ENCODE data around the gene CDC42SE1.

Gene CDC42SE1

DNA sequence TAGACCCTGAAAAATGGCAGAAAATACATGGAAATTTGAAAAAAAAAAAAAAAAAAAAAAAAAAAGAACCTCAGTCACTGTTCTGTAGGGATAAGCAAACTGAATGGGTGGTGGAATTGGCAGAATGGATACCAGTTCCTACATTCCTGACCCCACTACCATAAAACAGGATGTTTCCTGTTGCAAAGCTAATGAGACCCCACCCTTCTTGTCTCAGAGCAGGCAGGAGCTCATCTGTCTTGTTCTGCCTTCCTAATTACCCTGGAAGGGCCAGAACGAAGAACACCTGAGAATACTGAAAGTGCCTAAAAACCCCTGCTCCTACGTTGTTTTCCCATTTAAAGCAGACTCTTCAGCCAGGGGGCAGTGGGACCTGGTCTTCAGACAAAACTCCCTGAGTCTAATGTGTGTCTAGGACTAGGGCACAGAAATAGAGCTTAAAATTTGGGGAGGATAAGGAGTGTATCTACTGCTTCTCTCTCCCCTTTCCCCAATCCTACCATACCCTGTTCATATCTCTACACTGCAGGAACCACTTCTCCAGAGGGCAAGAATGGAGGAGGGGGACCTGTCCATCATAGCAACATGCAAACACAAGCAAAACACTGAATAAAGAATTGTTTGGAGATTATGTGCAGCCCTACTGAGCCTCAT is 7.9 kb downstream of the CDC42SE1 start:
- no peak for DNase-seq

DNA sequence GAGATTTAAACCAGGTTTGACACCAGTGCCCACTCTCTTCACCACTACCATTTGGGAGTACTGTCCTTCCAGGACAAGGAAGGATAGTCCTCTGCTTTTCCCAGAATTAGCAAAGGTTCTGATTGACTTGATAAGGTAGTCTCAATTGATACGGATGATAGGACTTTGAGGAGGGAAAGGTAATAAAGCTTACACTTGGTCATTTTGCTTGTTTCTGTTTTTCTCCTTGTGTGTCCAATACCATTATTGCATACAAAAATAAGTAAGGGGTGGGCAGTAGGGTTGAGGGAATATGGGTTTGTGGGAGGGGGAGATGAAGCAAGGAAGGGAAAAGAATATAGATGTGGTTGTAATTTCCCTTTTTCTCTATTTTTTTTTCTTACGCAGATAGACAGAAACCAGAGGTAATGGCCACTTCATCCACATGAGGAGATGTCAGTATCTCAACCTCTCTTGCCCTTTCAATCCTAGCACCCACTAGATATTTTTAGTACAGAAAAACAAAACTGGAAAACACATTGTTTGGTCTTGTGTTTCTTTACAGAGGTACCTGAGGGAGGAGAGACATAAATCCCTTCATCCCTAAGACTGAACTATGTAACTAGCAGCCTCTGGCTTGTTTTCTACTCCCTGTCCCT is 9.3 kb downstream of the CDC42SE1 start:
- no peak for DNase-seq

DNA sequence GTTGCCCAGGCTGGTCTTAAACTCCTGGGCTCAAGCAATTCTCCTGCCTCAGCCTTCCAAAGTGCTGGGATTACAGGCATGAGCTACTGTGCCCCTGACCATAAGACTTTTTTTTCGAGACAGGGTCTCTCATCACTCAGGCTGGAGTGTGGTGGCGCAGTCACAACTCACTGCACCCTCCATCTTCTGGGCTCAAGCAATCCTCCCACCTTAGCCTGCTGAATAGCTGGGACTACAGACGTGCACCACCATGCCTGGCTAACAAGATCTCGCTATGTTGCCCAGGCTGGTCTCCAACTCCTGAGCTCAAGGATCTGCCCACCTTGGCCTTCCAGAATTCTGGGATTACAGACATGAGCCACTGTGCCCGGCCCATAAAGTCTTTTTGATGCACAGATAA is 10.0 kb downstream of the CDC42SE1 start:
- no peak for DNase-seq

DNA sequence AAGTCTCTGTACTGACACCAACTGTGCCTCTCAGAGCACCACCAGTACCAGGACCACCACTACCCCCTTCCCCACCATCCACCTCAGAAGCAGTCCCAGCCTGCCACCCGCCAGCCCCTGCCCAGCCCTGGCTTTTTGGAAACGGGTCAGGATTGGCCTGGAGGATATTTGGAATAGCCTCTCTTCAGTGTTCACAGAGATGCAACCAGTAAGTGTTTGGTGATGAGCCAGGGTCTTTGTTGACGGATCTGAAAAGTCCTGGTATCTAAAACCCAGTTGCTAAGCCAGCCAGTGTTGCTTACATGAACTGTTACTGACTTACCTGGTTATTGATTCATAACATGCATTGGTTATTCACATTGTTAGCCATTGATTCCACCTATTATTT is 10.8 kb downstream of the CDC42SE1 start:
- no peak for DNase-seq

DNA sequence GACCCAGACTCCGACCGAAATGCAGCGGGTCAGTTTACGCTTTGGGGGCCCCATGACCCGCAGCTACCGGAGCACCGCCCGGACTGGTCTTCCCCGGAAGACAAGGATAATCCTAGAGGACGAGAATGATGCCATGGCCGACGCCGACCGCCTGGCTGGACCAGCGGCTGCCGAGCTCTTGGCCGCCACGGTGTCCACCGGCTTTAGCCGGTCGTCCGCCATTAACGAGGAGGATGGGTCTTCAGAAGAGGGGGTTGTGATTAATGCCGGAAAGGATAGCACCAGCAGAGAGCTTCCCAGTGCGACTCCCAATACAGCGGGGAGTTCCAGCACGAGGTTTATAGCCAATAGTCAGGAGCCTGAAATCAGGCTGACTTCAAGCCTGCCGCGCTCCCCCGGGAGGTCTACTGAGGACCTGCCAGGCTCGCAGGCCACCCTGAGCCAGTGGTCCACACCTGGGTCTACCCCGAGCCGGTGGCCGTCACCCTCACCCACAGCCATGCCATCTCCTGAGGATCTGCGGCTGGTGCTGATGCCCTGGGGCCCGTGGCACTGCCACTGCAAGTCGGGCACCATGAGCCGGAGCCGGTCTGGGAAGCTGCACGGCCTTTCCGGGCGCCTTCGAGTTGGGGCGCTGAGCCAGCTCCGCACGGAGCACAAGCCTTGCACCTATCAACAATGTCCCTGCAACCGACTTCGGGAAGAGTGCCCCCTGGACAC is 11.3 kb downstream of the CDC42SE1 start:
- DNase-seq = no peak

DNA sequence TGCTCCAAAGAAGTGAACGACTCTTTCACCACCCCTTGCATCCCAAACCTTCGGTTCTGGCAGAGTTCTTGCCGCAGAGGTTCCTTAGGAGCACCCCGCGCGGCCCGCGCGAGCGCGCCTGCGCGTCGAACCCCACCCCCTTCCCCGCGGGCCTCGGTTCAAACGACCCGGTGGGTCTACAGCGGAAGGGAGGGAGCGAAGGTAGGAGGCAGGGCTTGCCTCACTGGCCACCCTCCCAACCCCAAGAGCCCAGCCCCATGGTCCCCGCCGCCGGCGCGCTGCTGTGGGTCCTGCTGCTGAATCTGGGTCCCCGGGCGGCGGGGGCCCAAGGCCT is 11.9 kb downstream of the CDC42SE1 start, which contains the start of gene C1orf56:
Gene C1orf56 (plus strand): TSS at position 161 of the 334 bp plus-strand sequence. CDS start 97 bp downstream, at position 258.
- no peak for DNase-seq

DNA sequence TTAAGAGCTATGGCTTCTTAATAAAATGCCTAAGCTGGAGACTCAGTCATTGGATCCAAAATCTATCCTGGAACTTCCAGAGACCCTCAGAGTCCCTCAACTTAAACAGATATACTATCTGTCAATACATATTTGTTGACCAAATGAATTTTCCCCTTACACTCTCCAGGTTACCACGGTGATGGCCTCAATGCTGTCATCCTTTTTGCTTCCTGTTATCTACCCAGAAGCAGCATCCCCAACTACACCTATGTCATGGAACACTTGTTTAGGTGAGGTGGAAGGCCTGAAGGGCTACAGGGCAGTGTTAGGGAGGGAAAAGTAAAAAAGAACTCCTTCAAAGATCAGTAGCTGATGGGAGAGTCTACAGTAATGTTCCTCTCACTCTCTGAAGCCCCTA is 16.3 kb downstream of the CDC42SE1 start:
- DNase-seq = no peak

DNA sequence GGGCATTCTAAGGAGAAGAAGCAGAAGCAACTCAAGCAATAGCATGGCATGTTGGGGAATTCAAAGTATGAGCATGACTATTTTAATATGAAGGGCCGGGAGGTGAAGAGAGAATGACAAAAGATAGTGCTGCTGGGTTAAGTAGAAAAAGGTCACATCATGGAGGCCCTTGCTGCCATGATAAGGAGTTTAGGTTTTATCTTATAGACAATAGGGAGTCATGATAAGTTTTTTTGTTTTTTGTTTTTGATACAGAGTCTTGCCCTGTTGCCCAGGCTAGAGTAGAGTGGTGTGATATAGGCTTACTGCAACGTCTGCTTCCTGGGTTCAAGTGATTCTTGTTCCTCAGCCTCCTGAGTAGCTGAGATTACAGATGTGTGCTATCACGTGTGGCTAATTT is 19.9 kb downstream of the CDC42SE1 start:
- DNase-seq = no peak

DNA sequence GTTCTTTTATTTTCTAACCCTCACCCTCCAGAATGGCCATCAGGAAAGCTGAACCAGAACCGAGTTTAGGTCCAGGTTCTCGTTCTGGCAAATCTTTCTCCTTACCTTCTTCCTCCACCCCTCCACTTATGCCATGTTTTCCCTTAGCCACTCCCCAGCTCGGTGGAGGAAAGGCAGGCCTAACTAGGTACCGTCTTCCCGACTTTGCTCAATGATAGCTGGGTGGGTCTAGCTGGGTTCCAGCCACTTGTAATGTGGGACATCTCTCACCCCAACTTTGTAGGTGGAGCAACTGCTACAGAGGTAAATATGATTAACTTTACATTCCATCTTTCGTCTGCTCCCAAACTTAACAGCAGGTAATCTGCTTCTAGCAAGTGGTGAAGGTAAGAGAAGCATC is 22.4 kb downstream of the CDC42SE1 start:
- DNase-seq = no peak

DNA sequence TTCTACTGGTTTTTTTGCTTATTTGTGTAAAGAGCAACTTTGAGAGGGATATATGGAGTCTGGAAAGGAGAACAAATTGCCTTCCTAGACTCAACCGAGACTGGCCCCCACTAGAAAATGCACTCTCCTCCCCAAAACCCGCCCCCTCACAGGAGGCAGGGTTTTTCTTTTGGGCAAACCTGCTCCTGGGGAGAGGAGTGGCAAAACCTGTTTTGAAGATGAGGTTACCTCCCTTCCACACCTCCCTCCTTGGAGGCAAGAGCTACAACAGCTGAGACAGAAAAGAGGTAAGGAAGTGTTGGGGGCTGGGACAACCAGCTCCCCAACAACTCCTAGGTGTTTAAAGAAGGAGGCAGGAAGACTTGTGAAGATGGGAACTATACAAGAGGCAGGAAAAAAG is 23.1 kb downstream of the CDC42SE1 start, which contains the start of gene BNIPL:
Gene BNIPL (plus strand): TSS at position 231 of the 400 bp plus-strand sequence. CDS start 140 bp downstream, at position 371.
- DNase-seq = no peak

DNA sequence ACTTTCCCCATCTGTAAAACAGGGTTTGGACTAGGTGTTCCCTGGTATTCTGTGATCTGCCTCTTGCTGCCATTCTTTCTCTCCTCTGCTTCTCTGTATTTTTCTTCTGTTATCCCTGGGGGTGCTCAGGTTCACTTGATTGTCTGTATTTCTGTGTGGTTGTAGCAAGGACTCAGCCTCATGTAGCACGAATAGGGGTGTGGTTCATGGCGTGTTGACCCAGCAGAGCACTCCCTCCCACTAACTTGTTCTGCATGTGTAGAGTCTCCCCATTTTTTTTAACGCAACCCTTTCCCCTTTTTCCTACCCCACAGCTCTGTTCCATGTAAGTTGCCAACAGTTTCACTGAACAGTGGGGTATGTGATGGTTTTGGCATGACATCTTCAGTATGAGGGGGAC is 24.3 kb downstream of the CDC42SE1 start:
- no peak for DNase-seq

DNA sequence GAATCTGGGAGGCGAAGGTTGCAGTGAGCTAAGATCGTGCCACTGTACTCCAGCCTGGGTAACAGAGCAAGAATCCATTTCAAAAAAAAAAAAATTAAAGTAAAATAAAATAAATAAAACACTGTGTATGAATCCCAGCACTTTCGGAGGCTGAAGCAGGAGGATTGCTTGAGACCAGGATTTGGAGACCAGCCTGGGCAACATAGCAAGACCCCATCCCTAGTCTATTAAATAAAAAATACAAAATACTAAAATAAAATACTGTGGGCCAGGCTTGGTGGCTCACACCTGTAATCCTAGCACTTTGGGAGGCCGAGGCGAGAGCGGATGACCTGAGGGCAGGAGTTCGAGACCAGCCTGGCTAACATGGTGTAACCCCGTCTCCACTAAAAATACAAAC is 27.3 kb downstream of the CDC42SE1 start:
- DNase-seq = no peak

DNA sequence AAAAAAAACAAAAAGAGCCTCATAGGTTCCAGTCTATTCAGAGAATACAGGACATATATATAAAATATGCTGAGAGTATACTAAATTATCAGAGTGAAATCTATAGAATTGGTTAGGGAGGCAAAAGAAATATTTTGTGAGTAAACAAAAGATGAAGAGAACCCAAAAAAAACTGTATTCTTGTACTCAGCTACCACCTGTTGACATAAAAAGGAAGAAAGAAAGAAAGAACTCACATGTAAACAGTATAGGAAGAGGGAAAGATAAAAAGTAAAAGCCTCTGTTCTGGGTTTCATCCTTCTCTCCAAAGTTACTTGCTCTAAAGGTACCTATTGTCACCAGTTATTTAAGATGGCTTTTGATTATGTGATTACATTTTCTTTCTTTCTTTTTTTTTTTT is 33.0 kb downstream of the CDC42SE1 start:
- DNase-seq = no peak

DNA sequence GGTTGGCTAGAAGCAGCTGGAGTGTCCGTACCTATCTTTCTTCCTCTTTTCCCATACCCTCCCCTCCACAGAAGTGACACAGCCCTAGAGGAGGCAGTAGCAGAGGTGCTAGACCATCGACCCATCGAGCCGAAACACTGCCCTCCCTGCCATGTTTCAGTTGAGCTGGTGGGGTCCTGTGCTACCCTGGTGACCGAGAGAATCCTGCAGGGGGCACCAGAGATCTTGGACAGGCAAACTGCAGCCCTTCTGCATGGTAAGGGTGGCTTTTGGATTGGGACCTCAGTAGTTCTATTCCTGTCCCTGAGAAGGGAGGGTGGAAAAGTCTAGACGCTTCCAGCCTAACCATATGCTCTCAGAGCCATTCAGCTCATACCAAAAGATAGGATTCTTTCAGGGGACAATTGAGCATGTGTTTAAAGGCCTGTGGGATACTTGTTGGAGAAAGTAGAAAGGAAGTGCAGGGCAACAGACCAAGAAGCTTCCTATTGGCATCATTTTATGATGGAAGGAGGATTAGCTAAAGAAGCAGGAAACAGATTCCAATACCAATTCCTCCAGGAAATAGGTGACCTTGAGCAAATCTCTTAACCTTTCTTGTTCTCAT is 34.8 kb downstream of the CDC42SE1 start:
- DNase-seq = peak; percentile 61

DNA sequence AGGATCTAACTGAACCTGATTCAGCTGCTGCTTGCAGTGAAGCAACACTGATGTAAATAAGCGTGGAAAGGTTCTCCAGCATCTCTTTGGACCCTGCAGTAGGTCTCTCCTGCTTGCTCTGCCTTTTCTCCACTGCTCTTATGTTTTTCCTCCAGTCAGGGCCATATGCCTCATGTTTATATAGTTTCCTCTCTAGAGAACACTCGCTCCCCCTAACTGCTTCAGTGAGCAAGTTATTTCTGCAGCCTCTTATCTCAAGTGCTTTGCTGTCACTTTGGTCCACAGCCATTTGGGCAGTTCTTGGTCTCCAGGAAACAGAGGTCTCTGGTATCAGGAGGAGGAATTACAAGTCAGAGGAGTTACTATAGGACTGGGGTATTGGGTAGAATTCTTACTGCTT is 45.9 kb downstream of the CDC42SE1 start:
- no peak for DNase-seq

DNA sequence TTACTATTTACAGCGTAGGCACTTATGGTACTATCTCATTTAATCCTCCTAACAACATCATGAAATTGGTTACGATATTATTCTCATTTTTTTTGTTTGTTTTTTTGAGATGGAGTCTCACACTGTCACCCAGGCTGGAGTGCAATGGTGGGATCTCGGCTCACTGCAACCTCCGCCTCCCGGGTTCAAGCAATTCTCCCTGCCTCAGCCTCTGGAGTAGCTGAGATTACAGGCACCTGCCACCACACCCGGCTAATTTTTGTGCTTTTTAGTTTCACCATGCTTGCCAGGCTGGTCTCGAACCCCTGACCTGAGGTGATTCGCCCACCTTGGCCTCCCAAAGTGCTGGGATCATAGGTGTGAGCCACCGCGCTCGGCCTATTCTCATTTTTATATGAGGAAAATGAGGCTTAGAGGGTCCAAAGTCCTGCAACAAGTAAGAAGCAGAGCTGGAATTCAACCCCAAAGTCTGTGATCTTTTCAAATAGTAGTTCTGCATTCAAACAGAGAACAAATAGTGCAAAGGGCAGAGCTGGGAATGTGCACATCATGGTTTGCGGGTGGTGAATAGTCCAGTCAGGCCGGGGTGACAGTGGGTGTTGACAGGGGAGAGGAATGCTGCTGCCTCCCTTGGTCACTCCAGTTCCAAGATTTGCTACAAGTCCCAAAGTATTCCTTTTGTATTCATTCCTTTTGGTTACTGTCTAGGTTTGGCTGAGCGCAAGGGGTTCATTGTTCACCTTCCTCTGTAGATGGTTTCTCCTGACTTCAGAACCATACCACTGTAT is 46.5 kb downstream of the CDC42SE1 start:
- no peak for DNase-seq

DNA sequence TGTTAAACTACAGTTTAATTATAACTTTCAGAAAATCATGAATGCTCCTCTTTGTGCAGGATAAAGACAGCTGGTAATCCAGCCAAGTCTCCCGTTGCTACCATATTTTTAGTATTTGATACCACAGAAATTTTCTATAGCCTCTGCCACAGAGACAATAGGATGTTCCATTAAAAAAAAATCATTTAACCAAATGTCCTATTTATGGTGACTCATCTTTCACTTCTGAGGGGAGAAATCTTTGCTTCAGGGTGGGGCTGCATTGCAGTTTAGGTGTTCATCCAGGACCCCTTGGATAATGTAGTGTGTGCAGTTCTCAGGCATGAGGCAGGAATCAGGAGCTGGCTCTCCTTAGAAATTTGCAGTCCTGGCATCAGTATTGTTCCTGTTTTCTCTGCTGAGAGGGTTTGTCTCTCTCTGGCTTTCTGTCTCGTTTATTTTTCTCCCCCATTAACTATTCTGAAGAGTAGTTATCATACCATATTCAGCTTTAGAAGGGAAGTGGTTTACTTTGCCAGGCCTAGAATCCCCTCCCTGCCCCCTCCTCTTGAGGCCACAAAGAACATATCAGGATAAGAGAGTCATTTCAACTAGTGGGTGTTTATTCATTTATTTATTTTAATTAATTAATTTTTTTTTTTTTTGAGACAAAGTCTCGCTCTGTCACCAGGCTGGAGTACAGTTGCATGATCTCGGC is 48.1 kb downstream of the CDC42SE1 start:
- no peak for DNase-seq

DNA sequence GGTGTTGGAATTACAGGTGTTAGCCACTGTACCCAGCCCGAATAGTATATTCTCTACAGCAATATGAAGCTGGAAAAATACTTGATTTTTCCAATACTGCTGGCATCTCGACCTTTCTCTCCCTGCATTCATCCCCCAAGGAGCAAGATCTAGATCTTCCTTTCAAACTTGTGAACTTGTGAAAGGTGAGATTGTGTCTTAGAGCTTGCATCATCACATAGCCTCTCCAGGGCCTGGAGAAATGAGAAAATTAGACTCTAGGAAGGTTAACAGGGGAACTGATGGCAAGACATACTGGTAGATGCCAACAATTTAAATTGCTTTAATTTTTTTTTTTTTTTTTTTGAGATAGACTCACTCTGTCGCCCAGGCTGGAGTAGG is 49.1 kb downstream of the CDC42SE1 start:
- DNase-seq = no peak

DNA sequence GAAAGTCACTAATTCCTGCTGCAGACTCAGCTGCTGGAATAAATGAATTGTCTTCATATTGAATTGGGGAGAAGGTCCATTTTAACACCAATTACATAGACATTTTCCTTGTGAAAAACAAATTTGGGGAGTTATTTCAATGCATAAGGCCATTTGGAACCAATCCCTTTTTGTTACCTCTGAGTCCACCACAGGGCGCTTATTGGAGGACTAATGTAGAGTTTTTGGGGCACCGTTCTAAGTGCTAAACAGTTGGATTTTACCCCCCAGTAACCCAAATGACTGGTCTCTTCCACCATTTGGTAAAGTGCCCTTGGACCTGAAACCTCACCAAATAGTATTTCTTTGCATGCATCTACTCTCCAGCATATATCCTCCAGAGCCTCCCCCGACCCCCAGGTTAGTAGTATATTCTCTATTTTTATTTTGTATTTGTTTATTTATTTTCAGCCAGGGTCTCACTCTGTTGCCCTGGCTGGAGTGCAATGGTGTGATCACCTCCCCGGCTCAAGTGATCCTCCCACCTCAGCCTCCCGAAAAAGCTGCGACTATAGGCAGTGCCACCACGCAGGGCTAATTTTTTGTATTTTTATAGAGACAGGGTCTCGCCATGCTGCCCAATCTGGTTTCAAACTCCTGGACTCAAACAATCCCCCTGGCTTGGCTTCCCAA is 49.6 kb downstream of the CDC42SE1 start:
- no peak for DNase-seq

DNA sequence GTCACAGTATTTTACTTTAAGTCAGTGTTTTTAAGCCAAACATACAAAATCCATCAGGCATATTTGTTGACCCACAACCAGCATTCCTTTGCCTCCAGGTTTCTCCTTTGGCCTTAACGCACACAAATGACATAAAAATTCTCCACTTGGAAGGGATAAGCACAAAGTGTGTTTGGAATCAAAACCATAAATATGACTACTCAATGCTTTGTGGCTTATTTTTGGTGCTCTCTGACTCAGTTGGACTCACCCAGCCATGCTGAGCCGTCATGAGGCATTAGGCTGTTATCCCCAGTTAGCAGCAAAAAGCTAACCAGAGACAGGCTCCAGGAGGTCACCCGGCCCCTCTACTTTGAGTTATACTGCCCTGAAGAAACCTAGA is 50.2 kb downstream of the CDC42SE1 start:
- no peak for DNase-seq

DNA sequence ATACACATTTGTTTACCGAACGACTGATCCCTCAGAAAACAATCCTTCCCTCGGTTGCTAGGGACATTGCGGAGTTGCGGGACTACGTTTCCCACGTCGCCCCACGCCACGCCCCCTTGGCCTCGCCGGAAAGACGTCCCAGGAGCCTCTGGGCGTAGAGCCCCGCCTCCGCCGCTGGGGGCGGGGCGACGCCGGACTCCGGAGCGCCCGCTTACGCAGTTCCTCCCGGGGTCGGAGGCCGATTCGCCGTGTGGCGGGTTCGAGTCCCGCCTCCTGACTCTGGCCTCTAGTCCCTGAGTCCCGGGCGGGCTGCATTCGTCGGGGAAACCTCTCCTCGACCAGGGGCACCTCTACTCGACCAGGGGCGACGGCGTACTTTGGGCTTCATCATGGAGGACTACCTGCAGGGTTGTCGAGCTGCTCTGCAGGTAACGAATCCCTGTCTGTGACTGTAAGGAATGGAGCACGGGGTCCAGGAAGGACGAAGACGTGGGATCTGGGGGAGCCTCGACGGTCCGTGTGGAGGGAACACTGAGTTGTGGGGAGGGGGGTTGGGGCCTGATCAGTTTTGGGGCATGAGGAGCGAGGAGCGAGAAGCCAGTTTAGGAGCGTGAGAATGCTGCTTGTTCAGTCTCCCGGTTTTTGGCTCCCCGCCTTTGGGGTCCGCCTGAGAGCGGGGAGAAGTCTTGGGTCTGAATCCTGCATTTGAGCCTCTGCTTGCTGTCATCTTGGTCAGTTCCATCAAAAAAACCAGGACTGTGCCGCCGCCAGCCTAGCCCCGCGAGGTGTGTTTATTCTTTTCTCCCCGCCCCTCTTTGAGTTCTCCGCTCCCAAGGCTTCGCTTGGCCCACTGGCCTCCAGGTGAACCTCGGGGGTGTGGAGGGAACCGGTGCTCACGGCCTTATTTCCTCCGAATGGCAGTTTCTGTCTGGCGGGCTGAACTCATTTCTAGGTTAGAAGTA is 50.9 kb downstream of the CDC42SE1 start, which contains the start of gene PRUNE1:
Gene PRUNE1 (plus strand): TSS at position 206 of the 962 bp plus-strand sequence. CDS start 184 bp downstream, at position 390.
- DNase-seq = peak; percentile 93

Data from NK-92 treated with Interleukin-12 subunit alpha and Interleukin-12 subunit beta, amount 100 ng/mL, for 24 hours (cell line).